Testis (tissue), 2 donors: ENCODE measurements around the gene PWWP2A.

Experiments
- POLR2A ChIP-seq: fragments of 450-650 bp; IDR thresholded peaks from one replicate; pipeline ENCODE4 v1.6.1; 2017; ENCODE audit warnings: antibody characterized with exemption, mild to moderate bottlenecking, moderate library complexity
- TF ChIP-seq, protein P1 (sequence below), 3 experiments: fragments of 450-650 bp in 2 of 3; fragments of 200-600 bp in 1 of 3; sonication (generic) in 1 of 3; IDR thresholded peaks; one replicate each; pipeline ENCODE4 v1.5.1; 2016 to 2019; ENCODE audit warnings: antibody characterized with exemption in 3 of 3, mild to moderate bottlenecking in 2 of 3, moderate library complexity in 1 of 3

DNA sequence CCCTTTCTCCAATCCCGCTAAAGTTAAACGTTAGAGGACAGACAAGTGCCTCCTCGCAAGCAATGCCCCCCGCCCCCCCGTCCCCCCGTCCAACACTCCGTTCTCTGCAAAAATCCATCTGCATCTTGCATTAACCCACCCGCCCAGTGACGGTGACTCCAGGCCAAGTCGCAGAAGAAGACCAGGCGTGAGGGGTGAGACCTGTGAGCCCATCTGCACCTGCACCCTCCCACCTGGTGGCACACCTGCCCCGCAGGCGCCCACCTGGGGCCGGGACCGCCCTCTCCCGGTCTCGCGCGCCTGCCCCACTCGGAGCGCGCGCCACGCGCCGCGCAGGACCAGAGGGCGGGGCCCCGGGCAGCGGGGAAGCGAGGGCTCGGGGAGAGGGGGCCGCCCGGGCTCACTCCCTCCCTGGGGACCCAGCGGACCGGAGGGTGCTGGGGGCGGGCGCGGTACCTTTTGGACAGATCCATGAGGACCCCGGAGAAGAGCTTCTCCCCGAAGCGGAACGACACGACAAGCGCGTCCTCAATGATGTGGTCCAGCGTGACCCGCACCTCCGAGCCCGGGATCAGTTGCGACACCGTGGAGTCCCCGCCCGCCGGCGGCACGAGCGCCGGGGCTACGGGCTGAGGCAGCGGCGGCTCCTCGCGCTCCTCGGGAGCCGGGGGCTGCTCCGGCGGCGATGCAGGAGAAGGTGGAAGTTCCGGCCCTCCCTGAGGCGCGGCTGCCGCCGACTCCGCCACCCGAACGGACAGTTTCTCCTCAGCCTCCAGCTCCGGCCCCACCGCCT lies 705 bp downstream of the PWWP2A start:
- TF ChIP-seq, protein P1, sequence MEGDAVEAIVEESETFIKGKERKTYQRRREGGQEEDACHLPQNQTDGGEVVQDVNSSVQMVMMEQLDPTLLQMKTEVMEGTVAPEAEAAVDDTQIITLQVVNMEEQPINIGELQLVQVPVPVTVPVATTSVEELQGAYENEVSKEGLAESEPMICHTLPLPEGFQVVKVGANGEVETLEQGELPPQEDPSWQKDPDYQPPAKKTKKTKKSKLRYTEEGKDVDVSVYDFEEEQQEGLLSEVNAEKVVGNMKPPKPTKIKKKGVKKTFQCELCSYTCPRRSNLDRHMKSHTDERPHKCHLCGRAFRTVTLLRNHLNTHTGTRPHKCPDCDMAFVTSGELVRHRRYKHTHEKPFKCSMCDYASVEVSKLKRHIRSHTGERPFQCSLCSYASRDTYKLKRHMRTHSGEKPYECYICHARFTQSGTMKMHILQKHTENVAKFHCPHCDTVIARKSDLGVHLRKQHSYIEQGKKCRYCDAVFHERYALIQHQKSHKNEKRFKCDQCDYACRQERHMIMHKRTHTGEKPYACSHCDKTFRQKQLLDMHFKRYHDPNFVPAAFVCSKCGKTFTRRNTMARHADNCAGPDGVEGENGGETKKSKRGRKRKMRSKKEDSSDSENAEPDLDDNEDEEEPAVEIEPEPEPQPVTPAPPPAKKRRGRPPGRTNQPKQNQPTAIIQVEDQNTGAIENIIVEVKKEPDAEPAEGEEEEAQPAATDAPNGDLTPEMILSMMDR (IDR thresholded peaks at IDR 0.05): no peak
- no peak for TF ChIP-seq POLR2A
